Islet of Langerhans (tissue), 1 donor: Measurements from ENCODE around the gene AOPEP.

Source experiments
- FAIRE-seq: peaks from one replicate; lab custom pipeline; 2011; peaks lifted over from hg19 to GRCh38; lab: Jason Lieb, UNC

AOPEP gene

DNA sequence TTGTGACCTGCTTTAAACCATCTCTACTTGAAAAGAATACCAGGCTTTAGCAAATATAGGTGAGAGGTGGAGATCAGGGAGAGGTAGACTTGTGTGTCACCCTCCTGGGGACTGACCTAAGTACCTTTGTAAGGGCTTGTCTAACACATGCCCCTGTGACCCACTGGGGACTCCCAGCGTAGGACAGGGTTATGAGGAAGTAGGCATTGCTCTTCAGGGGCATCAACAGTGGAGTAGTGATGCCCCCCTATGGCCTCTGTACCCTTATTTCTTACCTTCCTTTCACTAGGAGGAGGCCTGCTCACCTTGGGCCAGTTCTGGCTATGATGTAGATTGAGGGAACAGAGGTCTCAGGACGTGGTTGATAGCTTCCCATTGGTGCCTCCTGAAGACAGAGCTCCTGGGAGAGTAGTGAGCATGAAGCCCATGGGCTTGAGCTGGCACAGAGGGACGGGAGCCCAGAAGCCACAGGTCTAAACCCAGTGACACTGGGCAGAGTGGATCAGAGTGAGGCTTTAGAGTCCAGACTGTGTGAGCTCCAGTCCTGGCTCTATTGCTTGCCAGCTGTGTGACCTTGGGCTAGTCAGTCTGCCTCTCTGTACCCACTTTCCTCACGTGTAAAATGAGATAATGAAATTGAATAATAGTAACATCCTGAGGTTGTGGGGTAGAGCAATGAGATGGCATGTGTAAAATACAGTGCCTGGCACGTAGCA, 191.7 kb downstream of the AOPEP start:
- FAIRE-seq = no peak

DNA sequence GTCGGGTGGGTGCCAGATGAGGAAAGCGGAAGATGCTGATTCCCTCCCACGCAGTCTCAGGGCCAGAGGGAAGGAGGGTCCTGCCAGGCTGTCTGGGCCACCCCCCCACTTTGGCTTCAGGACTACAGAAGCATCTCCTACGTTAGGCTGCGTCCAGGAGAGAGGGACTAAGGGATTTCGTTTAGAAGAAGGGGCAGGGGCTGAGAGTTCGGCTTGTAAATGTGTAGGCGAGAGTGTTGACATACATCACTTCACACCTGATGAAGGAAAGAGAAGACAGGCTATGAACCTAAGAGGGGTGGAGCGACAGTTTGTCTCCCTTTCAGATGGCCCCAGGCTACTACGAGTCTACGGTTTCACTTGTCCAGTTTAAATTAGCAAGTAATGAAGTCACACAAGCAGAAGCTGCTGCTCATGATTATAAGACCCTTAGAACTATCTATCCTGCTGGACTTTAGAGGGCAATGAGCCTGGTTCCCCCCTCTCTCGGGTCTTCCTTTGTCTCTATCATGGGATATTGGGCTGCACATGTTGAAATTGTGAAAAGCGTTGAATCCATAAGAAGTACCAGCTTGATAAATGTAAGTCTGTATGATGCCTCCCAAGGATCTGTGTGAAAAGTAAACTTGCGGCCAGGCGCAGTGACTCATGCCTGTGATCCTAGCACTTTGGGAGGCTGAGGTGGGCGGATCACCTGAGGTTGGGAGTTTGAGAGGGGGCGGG, 193.0 kb downstream of the AOPEP start:
- no peak for FAIRE-seq

DNA sequence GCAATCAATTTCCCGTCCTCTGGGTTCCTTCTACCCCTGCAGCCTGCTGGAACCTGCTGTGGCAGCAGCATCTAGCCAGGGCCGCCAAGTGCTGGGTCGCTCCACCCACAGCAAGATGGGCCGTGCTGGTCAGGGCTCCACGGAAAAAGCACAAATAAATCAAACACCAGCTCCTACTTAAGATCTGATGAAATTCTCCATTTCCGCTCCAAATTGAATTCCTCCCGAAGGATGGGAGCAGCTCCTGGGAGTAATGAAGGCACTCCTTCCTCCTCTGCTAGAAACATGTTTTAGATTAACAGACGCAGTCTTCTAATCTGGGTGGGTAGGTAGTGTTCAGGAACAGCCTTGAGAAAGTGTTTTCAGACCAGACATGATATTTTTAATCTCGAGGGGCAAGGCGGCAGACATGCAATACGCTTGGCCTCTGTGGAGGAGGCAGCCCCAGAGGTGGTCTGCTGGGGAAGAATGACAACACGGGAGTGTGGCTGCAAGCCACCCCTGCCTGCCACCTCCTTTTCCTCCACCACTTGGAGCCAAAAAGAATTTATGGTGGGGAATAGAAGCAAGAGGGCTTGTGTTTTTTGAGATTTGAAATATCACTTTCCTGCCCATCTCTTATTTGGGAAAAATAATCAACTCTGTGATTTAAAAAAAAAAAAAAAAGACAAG, 194.1 kb downstream of the AOPEP start:
- FAIRE-seq = no peak

DNA sequence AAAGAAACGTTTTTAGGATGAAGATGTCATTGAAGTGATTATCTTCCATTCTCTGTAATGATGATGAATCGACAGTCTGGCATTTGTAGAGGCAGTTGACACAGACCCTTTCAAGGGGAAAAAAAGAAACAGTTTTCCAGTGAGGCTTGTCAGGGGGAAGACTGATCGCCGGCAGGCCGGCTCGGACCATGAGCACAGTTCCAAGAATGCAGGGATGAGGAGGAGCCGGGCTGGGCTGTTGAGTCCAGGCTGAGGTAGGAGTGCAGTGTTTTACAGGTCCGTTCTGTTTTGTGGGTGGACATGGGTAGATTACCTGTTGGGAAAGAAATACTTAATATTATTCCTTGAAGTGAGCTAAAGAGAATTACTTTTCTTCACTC, 194.6 kb downstream of the AOPEP start:
- FAIRE-seq = no peak

DNA sequence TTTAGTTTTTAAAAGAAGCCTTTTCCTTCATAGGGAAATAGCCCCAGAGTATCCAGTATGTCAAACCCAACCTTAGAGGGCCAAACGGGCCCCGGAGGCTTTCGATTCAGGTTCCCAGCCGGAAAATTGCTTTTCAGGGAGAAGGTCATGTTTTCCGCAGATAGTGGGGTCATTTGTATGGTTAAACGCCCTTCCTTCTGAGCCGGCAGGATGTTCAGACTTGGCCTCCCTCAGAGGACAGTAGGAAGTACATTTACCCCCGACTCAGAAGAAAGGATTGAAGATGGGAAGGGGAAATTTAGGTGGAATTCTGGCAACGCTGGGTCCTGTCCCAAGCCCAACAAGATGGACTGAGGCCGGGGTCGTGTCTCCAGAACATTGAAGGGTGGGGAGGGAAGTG, 195.2 kb downstream of the AOPEP start:
- no peak for FAIRE-seq

DNA sequence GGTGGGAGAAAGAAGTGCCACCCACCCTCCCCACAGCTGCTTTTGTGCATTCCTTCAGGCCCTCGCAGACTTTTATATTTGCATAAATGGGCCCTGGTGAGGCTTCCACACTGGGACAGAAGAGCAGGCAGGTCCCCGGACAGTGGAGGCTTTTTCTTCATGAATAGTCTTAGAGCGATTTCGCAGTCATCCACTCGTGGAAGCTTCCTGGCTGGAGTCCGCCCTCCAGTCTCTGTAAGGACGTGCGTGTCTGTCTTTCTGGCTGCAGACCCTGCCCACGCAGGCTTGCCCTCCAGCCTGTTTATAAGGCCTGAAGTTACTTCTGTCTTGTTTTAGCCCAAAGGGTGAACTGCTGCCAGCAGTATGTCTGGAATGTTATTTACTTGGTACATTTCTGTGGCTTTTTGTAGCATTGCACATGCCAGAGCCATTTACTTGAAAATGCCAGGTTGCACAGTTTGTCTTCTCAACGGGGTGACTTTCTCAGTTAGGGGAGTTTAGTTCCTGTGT, 195.7 kb downstream of the AOPEP start:
- no peak for FAIRE-seq

DNA sequence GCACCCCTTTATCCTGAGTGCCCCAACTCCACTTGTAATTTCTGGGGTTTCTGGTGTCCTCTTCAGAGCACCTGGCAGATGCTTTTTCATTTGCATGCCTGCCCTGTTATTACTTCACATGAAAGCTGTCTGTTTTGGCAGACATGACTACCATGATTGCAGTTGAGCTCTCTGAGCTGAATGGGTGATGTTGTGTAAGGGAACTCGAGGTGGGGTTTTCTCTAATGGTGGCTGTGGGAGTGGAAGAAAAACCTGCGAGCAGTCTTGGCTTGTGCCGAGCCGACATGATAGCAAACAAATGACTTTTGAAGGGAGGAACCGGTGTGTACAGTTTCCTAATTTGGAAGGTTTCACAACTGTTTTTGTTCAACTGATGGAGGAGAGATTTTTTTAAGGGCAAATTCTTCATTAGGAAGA, 196.2 kb downstream of the AOPEP start:
- no peak for FAIRE-seq

DNA sequence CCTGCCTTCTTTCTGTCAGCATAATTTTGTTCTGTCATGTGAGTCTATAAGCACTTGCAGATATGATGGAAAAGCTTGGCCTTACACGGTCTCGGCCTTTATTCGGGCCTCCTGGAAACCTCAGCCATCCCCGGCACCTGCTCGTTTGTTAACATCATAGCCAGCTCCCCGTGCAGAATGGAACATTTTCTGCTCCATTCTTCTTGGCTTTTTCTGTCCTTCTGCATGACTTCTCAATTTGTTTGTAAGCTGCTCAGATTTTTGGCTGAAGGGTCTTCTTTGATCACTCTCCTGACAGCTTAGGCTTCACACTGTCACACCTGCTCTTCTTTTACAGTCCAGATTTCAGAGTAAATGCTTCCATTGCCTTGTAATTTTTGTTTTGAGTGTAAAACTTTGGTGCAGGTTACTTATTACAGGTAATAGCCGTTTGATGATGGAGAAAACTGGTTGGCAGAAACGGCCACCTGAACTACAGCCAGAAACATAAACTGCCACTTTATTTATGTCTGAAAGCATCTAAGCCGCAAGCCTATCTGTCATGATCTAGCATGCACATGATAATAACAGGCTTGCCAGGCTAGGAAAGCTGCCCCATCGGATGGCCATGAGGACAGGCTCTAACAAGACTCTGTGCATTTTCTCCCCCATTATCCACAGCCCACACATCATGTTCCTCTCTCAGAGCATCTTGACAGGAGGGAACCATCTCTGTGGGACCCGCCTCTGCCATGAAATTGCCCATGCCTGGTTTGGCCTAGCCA, 197.0 kb downstream of the AOPEP start:
- FAIRE-seq = no peak

DNA sequence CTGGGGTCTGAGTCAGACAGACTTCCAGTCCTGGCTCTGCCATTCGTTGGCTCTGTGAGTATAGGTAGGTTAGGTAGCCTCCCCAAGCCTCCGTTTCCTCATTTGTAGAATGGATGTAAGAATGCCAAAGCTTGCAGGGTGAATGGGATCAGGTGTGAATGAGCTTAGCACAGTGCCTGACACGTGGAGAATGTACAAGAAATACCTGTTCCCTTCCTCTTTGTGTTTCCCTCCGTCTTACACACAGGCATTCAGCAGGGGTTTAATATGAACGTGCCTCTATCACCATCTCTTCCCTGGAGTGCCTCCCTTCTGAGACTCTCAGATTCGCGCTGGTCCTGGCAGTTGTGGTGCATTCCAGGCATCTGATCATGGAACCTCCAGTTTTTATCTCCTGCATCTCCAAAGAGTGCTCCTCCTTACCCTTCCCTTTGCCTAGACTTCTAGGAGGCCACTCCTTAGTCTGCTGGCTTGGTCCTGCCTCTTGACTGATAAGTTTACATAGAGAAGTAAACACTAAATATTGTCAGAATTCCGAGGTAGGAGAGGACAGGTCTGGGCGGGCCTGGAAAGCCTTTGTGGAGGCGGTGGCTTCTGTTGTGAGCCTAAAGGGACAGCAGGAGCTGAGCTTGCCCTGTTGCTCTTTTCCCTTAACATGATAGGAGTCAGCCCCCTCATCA, 199.4 kb downstream of the AOPEP start:
- FAIRE-seq = no peak

DNA sequence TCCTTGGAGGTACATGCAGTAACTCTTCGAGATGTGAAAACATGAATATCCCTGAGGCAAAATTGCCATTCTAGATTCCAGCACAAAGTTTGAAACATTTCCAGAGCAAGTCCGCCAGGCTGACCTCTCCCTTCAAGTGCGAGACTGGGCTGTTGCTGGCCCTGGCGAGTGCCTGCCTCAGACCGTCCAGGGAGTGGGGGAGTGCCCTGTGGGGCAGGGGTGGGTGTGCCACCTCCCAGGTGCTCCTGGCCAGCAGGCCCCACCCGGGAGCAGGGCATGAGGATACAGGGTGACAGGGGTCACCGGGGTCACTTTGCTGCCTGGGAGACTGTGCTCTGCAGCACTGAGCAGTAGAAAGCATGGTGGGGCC, 199.9 kb downstream of the AOPEP start:
- no peak for FAIRE-seq

DNA sequence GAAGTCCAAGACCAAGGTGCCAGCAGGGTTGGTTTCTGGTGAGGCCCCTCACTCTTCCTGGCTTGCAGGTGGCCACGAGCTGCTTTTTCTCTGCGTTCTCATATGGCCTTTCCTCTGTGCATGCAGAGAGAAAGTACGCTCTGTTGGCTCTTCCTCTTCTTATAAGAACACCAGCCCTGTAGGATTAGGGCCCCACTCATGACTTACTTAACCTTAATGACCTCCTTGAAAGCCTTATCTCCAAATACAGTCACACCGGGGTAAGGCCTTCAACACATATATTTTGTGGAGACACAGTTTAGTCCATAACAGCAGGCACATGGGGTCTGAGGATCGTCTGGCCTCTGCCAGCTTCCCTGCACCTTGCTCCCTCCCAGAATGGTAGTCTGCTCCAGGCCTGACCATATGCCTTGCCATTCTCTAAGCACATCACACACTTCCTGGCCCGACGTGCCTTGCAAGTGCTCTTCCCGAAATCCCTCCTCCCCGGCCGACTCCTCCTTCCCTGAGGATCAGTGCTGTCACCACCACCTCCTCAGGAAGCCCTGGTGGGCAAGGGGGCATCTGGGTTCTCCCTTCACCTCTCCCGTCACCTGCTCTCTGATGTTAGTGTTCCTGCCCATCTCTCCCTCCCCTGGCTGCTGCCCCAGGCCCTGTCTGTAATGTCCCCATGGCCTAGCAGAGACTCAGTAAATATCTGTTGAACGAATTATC, 200.7 kb downstream of the AOPEP start:
- FAIRE-seq = no peak

DNA sequence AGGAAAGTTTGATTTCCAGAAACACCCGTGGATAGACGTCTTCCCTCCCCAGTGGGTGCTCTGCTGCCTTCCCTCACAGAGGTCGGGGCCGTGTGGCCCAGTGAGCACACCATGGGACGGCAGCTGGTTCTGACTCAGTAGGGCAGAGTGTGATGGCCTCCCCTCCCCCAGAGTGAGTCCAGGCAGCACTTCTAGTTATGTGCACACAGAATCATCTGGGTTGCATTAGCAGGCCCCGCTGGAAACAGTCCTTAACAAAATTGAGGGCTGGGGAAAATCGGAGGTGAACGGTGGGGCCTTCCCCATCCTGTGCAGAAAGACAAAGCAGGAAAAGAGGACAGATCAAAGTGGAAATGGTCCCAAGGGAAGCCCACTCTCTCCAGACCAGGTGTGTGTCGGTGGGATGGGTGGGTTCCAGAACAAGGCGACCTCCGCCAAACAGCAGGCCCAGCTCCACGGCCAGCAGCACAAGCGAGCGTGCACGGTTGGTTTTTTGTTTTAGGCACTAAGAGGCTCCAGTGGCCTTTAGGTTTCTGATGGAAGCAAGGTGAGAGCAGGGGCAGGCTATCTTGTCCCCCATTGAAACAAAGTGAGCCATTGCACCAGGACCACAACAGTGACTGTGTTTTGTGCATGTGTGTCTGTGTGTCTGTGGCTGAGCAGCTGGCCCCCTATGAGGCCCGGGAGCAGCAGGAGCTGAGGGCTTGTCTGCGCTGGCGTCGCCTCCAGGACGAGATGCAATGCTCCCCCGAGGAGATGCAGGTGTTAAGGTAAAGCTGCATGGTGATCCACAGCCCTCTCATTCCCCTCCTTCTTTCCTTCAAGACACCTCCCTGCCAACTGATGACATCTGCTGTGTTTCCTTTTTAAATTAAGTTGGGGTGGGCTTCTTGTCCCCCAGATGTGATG, 201.5 kb downstream of the AOPEP start:
- no peak for FAIRE-seq

DNA sequence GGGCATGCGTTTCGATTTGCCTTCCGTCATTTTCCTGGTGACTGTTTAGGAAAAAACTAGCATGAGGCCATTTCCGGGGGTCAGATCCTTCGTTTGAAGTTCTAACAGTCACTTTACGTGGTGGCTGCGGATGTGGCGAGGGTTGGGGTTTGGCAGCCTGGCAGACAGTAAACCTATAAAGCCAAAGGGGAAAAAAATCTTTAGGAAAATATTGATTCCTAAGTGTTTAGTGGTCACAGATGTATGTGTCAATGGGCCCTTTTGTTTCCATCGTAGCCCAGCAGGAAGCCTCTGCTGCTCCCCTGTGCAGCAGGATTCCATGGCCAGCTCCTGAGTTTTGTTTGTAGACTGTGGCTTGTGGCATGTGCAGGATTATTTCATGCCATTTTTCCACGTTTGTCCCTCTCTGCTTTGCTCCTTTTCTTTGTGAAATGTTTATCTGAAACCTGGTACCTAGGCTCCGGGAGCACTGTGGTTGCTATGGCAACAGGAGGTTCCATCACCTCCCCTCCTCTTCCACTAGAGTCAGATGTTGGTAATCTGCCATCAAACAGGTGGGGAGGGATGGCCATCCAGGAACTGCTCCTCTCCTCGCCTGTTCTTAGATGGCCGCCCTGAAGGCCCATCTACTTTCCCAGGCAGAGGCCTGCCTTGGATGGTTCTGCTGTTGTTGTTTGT, 202.3 kb downstream of the AOPEP start:
- FAIRE-seq = no peak

DNA sequence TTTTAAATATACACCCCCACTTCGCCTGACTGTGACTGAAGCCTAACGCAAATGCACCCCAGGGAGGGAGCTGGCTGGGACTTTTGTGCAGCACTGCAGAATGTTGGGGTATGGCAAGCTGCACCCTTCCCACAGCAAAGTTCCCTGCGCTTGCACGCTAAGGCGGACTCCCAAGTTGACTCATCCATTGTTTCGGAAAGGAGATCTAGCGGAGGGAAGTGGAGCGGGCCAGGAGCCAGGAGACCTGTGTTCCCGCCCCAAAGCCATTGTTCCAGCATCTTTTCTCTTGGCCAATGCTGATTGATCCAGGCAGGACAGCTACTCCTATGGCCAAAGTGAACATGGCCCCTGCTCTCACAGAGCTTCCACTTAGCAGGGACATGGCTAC, 202.9 kb downstream of the AOPEP start:
- no peak for FAIRE-seq

DNA sequence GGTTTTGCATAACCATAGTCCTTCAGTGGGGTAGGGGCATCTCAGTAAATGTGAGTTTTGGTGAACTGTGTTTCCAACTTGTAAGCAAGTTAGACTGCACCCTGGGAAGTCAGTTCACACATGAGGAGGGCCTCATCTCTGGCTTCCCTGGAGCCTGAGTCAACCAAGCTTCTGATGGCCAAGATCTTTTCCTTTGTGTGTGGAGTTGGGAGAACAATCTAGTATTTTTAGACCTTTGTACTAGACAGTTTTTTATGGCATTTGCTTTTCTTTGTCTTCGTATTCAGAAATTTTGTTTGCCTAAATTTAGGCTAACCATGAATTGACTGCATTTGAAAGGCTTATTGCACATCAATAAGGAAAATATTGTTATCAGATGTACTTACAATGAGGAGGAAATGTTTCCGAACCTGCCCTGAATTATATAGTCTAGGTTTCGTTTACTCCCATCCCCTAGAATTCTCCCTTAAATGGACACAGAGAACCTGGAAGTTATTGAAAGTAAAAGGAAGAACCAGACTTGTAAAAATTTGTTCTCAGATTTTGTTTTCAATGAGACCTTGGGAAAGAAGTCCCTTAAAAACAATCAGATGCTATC, 204.6 kb downstream of the AOPEP start:
- no peak for FAIRE-seq

DNA sequence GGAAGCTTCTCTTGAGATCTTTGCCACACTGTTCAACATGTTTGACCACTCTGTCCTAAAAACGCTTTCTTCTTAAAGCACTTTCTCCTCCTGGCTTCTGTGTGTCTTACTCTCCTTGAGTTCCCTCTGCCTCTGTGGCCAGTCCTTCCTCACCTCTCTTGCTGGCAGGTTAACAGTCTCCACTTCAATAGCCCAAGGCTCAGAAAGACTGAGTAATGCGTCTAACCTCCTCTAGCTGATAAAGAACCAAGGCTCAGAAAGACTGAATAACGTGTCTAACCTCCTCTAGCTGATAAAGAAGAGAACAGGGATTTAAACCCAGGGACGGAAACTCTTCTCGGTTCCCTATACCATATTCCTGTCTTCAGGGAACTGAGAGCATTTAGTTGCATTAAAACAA, 205.2 kb downstream of the AOPEP start:
- FAIRE-seq = no peak

DNA sequence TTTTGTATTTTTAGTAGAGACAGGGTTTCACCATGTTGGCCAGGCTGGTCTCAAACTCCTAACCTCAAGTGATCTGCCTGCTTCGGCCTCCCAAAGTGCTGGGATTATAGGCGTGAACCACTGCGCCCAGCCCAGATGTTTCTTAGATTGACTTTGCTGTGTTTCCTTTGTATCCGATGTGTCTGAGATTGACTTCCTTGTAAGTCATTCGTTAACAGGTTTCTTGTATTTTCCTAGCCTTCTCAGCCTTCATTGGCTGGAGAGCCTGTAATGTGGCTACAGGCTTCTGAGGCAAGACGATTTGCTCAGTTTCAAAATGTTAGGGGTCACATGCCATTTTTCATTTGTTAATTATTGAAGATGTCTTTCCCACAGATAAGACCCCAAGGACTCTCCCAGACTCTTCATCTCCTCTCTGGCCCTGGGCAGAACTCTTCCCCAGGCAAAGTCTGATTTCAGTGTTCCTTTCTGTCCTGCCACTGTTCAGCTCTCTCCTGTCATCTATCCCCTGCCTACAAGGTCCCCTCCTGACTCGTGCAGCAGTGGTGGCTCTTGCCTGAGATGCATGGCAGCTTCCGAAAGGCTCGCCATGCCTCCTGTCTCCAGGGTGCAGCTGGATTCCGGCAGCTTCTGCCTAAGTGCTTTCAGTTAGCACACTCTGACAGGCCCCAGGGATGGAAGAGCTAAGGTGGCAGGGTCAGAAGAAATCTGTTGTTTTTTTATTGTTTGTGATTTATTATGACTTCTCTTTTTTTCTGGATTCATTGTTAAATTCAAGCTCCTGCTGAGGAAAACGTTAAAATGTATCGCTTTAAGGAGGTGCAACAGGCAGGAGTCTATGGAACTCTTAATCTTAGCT, 206.4 kb downstream of the AOPEP start:
- FAIRE-seq = no peak

DNA sequence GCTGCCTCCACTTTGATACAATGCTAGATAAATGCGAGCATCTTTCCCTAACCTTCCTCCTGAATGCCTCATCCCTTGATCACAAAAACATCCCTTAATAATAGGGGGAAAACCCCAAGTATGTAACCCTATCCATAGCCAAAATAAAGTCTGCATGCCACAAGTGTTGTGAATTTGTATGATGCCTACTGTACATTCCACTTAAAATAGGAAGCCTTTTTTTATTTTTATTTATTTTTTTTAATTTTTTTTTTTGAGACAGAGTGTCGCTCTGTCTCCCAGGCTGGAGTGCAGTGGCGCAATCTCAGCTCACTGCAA, 207.0 kb downstream of the AOPEP start:
- FAIRE-seq = no peak
